HFFc6 (cell line): ENCODE results near the gene SYNE4. TPM values are rescaled to one million over a fixed set of nuclear protein-coding genes. Genes with fewer than 3 reads are reported as not detected.
"Not testable (repeated sequence)": the region's sequence is repeated elsewhere in the genome, so short reads cannot be mapped to it uniquely, and the experiment has no call there.

Experiments
- DNase-seq: peaks from one replicate; pipeline ENCODE4 v3.0.0-alpha.2; 2018
- H3K27ac Mint-ChIP-seq: 2 replicates; pipeline ENCODE4 v1.8.0; 2020; ENCODE audit warnings: mild to moderate bottlenecking, mixed read lengths
- H3K27me3 Mint-ChIP-seq: 2 replicates; pipeline ENCODE4 v1.8.0; 2021; ENCODE audit warnings: mild to moderate bottlenecking, moderate library complexity, mixed read lengths; ENCODE audit not compliant: insufficient read depth
- H3K36me3 Mint-ChIP-seq: 2 replicates; pipeline ENCODE4 v1.8.0; 2021; ENCODE audit warnings: low read depth, mixed read lengths
- H3K4me1 Mint-ChIP-seq: 2 replicates; pipeline ENCODE4 v1.8.0; 2020; ENCODE audit warnings: low read depth, mixed read lengths
- H3K4me3 Mint-ChIP-seq: 2 replicates; pipeline ENCODE4 v1.8.0; 2020; ENCODE audit warnings: mild to moderate bottlenecking, moderate library complexity, mixed read lengths
- H3K9me3 Mint-ChIP-seq: 2 replicates; pipeline ENCODE4 v1.8.0; 2020; ENCODE audit warnings: mild to moderate bottlenecking, mixed read lengths
- total RNA-seq, 6 experiments: library from RNA; stranded (reverse); fragmentation: NEBNext Ultra II Directional; extraction: Animal tissue kit (Norgen Biotek cat#: 25700); gene quantifications; 2 replicates in 1 of 6; 3 replicates in 5 of 6; pipeline ENCODE4 v1.2.3, GENCODE V29; 2021
- TF ChIP-seq, protein P1 (sequence below): fragments of 200-600 bp; sonication (generic); IDR thresholded peaks from 2 replicates; pipeline ENCODE4 v1.5.0; 2021; ENCODE audit warnings: antibody characterized with exemption, mild to moderate bottlenecking

The SYNE4 gene
- total RNA-seq, 6 experiments from 2014 or later = 0.07 to 0.40 (median 0.29) TPM

DNA sequence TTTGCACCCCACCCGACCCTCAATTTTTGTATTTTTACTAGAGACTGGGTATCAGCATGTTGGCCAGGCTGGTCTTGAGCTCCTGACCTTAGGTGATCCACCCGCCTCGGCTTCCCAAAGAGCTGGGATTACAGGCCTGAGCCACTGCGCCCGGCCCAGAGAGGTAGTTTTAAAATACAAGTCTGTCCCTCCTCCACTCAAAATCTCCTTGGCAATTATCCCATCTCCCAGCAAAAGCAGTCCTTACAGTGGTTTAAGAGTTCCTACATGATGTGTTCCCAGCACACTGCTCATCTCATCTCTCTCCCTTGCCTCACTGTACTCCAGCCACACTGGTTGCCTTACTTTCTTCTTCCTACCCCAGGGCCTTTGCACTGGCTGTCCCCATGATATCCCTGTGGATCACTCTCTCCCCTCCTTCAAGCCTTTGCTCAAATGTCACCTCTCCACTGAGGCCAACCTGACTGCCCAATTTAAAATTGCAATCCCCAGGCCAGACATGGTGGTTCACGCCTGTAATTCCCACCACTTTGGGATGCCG, 48.1 kb downstream of the SYNE4 start:
- Mint-ChIP-seq H3K36me3 (peaks cover 5% of the 10 kb centered on the region; the same call in 1 of the 2 replicates), H3K27me3 (peaks cover 28% of the 10 kb centered on the region), H3K9me3 (peaks cover 11% of the 10 kb centered on the region; the same call in 1 of the 2 replicates), H3K4me3 (no peak overlapping the region), H3K4me1 (no peaks in the 10 kb centered on the region), H3K27ac (no peak overlapping the region; the same call in 1 of the 2 replicates)
- DNase-seq = no peak
- TF ChIP-seq, protein P1, sequence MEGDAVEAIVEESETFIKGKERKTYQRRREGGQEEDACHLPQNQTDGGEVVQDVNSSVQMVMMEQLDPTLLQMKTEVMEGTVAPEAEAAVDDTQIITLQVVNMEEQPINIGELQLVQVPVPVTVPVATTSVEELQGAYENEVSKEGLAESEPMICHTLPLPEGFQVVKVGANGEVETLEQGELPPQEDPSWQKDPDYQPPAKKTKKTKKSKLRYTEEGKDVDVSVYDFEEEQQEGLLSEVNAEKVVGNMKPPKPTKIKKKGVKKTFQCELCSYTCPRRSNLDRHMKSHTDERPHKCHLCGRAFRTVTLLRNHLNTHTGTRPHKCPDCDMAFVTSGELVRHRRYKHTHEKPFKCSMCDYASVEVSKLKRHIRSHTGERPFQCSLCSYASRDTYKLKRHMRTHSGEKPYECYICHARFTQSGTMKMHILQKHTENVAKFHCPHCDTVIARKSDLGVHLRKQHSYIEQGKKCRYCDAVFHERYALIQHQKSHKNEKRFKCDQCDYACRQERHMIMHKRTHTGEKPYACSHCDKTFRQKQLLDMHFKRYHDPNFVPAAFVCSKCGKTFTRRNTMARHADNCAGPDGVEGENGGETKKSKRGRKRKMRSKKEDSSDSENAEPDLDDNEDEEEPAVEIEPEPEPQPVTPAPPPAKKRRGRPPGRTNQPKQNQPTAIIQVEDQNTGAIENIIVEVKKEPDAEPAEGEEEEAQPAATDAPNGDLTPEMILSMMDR = no peak

DNA sequence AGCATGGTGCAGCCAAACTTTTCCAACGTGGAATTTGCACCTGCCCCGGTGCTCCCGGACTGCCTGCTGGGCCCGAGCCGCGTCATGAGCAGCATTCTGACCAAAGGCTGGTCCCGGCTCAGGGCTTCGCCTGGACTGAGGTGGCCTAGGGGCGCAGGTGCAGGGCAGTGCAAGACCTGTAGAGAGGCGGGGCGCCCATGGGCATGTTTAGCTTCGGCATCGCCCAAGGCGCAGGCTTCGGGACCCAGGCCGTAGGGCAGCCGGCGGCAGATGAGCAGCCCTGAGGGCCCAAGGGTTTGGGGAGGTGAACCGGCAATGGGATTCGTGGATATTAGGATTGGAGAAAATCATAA, 48.7 kb downstream of the SYNE4 start:
- TF ChIP-seq, protein P1 = no peak
- peaks cover 11% of the 10 kb centered on the region; the same call in 1 of the 2 replicates for H3K9me3 Mint-ChIP-seq
- no peaks in the 10 kb centered on the region for H3K4me1 Mint-ChIP-seq
- H3K27me3 Mint-ChIP-seq = peaks cover 28% of the 10 kb centered on the region
- DNase-seq = no peak
- H3K4me3 Mint-ChIP-seq = no peak overlapping the region
- peaks cover 5% of the 10 kb centered on the region; the same call in 1 of the 2 replicates for H3K36me3 Mint-ChIP-seq
- no peak overlapping the region for H3K27ac Mint-ChIP-seq

DNA sequence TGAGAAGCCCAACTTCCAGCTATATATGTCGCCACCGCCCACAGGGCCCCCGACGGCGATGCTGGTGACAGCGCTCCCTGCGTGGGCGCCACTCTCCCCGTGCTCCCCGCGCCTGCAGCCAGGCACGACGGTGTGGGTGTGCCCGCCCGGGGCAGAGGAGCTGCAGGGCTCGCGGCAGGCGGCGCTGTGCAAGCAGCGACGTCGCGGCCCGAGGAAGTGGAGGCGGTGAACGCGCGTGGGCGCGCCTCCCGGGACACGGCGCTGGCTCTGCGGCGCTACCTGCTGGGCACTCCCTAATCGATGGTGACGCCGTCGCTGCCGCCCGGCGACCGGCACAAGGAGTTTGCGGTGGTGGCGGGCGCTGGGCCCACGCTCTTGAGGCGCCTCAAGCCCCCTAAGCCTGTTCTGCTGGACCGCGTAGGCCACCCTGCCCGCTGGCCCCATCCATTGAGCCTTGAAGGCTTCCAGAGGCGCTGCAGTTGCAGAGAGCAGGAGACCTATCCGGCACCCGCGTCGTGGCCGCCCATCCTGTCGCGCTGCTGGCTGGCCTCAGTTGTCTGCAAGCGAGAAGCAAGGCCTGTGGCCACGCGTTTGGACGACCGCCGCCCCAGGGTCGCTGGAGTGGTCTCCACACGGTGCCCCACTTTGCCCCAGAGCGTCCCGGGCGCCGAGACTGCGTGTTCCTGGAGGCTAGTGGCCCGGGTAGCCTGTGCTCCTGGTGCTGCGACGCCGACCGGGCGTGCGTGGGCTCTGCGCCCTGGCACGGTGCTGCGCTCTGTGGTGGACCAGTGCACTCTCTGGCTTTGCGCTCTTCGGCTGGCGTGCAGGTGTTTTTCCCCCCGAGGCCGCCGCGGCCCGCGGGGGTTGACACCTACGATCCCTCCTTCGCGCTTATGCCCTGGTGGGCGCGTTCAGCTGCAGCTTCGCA, 49.3 kb downstream of the SYNE4 start:
- H3K4me3 Mint-ChIP-seq = no peak overlapping the region
- no peak for DNase-seq
- H3K36me3 Mint-ChIP-seq = peaks cover 5% of the 10 kb centered on the region; the same call in 1 of the 2 replicates
- no peaks in the 10 kb centered on the region for H3K4me1 Mint-ChIP-seq
- peaks cover 28% of the 10 kb centered on the region for H3K27me3 Mint-ChIP-seq
- no peak overlapping the region for H3K27ac Mint-ChIP-seq
- peaks cover 11% of the 10 kb centered on the region; the same call in 1 of the 2 replicates for H3K9me3 Mint-ChIP-seq
- TF ChIP-seq, protein P1 = peak; percentile 59

DNA sequence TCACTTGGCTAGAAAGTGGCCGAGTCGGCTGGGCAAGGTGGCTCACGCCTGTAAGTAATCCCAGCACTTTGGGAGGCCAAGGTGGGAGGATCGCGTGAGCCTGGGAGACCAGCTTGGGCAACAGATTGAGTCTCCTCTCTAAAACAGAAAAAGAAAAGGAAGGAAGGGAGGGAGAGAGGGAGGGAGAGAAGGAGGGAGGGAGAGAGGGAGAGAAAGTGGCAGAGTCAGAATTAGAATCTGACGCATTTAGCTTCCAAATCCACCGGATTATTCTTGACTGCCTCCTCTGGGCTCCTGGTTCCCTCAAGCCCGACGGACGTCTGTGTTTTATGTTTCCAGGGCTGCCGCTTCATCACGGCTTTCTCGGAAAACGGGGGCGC, 50.0 kb downstream of the SYNE4 start:
- DNase-seq = no peak
- Mint-ChIP-seq H3K9me3 (peaks cover 11% of the 10 kb centered on the region; the same call in 1 of the 2 replicates), H3K36me3 (peaks cover 5% of the 10 kb centered on the region; the same call in 1 of the 2 replicates), H3K4me1 (no peaks in the 10 kb centered on the region), H3K4me3 (no peak overlapping the region), H3K27ac (no peak overlapping the region), H3K27me3 (peaks cover 28% of the 10 kb centered on the region)
- TF ChIP-seq, protein P1 = no peak

DNA sequence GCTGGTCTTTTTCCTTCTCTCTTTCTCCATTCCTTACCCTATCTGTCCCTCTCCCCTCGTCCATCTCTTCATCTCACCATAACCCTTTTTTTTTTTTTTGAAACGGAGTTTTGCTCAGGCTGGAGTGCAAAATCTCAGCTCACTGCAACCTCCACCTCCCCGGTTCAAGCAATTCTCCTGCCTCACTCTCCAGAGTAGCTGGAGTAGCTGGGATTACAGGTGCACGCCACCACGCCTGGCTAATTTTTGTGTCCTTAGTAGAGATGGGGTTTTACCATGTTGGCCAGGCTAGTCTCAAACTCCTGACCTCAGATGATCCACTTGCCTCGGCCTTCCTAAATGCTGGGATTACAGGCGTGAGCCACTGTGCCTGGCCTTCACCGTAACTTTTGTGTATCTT, 51.2 kb downstream of the SYNE4 start:
- H3K36me3 Mint-ChIP-seq = not testable (repeated sequence)
- H3K27me3 Mint-ChIP-seq = peaks cover 29% of the 10 kb centered on the region

More for the DNA sequence above, 51.2 kb downstream of the SYNE4 start:
- DNase-seq, H3K4me1 Mint-ChIP-seq, H3K27ac Mint-ChIP-seq, H3K4me3 Mint-ChIP-seq: not testable (repeated sequence)
- H3K9me3 Mint-ChIP-seq = peaks cover 11% of the 10 kb centered on the region; the same call in 1 of the 2 replicates
